Measurements from ENCODE around the gene LRG1. TPM values are rescaled to one million over a fixed set of nuclear protein-coding genes. Genes with fewer than 3 reads are reported as not detected.

The LRG1 gene
- total and polyA plus RNA-seq, 10 of the 15 experiments (the other 5 are each of a cell fraction or from before 2014, with no cell fraction given): 0.29 to 4.7 (median 0.58) TPM

- H3K27me3 ChIP-seq (replicated peaks in 1 of 2; ENCODE audit: control insufficient read depth in 2 of 2, insufficient read depth in 2 of 2, low read length in 1 of 2): no peaks in the 10 kb centered on the region
- no TSS peak for BruUV-seq (replicated peaks)
- H3K4me3 ChIP-seq: no peak overlapping the region
- ATAC-seq: no peak; the same call in 1 of the 3 replicates
- H3K79me2 ChIP-seq (ENCODE audit: control insufficient read depth, insufficient read depth, low read length): no peaks in the 10 kb centered on the region
- H4K20me1 ChIP-seq (ENCODE audit: control insufficient read depth, insufficient read depth): no peaks in the 10 kb centered on the region
- H3K36me3 ChIP-seq (ENCODE audit: control insufficient read depth in 2 of 2, insufficient read depth in 2 of 2, low read length in 1 of 2): no peaks in the 10 kb centered on the region
- H3K4me1 ChIP-seq (ENCODE audit: control insufficient read depth, insufficient read depth, low read length): peaks cover 12% of the 10 kb centered on the region
- WGBS (ENCODE audit: insufficient coverage, insufficient replicate concordance, low lambda C conversion rate, missing lambda C conversion rate): 75% methylated on average over 51 of the region's 77 CpGs
- no peak for DNase-seq (ENCODE audit: low read depth, low spot score)
- CTCF ChIA-PET: no interaction called here
- H3K27ac ChIP-seq (ENCODE audit: control insufficient read depth, insufficient read depth): no peak overlapping the region
- no peak overlapping the region for H3K4me2 ChIP-seq (ENCODE audit: control insufficient read depth, insufficient read depth)
- FAIRE-seq: no peak
- SMC1A ChIA-PET (ENCODE audit: uncharacterized antibody, unreplicated experiment): no interaction called here
- no peak overlapping the region for H3K9ac ChIP-seq (ENCODE audit: control insufficient read depth, insufficient read depth, low read length)
- POLR2A ChIA-PET: no interaction called here
- in situ Hi-C loops (cut with MboI) (no loop called here), intact Hi-C loops (cut with micrococcal nuclease; ENCODE audit: unreplicated experiment) (no loop called here)
- RAD21 ChIA-PET (ENCODE audit: unreplicated experiment): no interaction called here
- H2AFZ ChIP-seq (ENCODE audit: control insufficient read depth, low read depth, low read length): no peak overlapping the region
- H3K9me3 ChIP-seq (replicated peaks; ENCODE audit: control insufficient read depth, insufficient read depth, low read length): peaks cover 2% of the 10 kb centered on the region; the same call in 2 of the 3 replicates
- TF ChIP-seq TCF3 (IDR thresholded peaks at IDR 0.05; ENCODE audit: borderline replicate concordance, insufficient read depth, low read depth, low read length) (0 out of 2 replicates have a peak, but pooled peaks have one; percentile 58), HDAC2 (IDR thresholded peaks at IDR 0.05) (no peak), PAX5 (IDR thresholded peaks at IDR 0.05; ENCODE audit: borderline replicate concordance, low read depth, low read length) (peak; percentile 24; the same call in 1 of the 2 replicates), BHLHE40 (IDR thresholded peaks at IDR 0.05; ENCODE audit: borderline replicate concordance in 1 of 2, low read depth in 2 of 2, low read length in 1 of 2) (peak in 1 of 2 experiments; percentile 50; a peak in 1 of 4 replicates), RCOR1 (conservative IDR thresholded peaks at IDR 0.05; ENCODE audit: low read depth, low read length) (no peak), RUNX3 (IDR thresholded peaks at IDR 0.05; ENCODE audit: low read length) (0 out of 2 replicates have a peak, but pooled peaks have one; percentile 13)
- TF ChIP-seq, protein P1, sequence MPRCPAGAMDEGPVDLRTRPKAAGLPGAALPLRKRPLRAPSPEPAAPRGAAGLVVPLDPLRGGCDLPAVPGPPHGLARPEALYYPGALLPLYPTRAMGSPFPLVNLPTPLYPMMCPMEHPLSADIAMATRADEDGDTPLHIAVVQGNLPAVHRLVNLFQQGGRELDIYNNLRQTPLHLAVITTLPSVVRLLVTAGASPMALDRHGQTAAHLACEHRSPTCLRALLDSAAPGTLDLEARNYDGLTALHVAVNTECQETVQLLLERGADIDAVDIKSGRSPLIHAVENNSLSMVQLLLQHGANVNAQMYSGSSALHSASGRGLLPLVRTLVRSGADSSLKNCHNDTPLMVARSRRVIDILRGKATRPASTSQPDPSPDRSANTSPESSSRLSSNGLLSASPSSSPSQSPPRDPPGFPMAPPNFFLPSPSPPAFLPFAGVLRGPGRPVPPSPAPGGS (IDR thresholded peaks at IDR 0.05; ENCODE audit: borderline replicate concordance, insufficient read depth, low read depth, low read length, poor library complexity, severe bottlenecking): peak; percentile 97
- TF ChIP-seq, protein P2, sequence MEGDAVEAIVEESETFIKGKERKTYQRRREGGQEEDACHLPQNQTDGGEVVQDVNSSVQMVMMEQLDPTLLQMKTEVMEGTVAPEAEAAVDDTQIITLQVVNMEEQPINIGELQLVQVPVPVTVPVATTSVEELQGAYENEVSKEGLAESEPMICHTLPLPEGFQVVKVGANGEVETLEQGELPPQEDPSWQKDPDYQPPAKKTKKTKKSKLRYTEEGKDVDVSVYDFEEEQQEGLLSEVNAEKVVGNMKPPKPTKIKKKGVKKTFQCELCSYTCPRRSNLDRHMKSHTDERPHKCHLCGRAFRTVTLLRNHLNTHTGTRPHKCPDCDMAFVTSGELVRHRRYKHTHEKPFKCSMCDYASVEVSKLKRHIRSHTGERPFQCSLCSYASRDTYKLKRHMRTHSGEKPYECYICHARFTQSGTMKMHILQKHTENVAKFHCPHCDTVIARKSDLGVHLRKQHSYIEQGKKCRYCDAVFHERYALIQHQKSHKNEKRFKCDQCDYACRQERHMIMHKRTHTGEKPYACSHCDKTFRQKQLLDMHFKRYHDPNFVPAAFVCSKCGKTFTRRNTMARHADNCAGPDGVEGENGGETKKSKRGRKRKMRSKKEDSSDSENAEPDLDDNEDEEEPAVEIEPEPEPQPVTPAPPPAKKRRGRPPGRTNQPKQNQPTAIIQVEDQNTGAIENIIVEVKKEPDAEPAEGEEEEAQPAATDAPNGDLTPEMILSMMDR (IDR thresholded peaks at IDR 0.05 in 2 of 3, conservative IDR thresholded peaks at IDR 0.05 in 1 of 3; ENCODE audit: control insufficient read depth in 2 of 3, extremely low read depth in 1 of 3, insufficient read depth in 1 of 3, low read depth in 3 of 3, low read length in 3 of 3): no peak
- TF ChIP-seq, protein P3, sequence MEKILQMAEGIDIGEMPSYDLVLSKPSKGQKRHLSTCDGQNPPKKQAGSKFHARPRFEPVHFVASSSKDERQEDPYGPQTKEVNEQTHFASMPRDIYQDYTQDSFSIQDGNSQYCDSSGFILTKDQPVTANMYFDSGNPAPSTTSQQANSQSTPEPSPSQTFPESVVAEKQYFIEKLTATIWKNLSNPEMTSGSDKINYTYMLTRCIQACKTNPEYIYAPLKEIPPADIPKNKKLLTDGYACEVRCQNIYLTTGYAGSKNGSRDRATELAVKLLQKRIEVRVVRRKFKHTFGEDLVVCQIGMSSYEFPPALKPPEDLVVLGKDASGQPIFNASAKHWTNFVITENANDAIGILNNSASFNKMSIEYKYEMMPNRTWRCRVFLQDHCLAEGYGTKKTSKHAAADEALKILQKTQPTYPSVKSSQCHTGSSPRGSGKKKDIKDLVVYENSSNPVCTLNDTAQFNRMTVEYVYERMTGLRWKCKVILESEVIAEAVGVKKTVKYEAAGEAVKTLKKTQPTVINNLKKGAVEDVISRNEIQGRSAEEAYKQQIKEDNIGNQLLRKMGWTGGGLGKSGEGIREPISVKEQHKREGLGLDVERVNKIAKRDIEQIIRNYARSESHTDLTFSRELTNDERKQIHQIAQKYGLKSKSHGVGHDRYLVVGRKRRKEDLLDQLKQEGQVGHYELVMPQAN (conservative IDR thresholded peaks at IDR 0.05): no peak
- TF ChIP-seq, protein P4, sequence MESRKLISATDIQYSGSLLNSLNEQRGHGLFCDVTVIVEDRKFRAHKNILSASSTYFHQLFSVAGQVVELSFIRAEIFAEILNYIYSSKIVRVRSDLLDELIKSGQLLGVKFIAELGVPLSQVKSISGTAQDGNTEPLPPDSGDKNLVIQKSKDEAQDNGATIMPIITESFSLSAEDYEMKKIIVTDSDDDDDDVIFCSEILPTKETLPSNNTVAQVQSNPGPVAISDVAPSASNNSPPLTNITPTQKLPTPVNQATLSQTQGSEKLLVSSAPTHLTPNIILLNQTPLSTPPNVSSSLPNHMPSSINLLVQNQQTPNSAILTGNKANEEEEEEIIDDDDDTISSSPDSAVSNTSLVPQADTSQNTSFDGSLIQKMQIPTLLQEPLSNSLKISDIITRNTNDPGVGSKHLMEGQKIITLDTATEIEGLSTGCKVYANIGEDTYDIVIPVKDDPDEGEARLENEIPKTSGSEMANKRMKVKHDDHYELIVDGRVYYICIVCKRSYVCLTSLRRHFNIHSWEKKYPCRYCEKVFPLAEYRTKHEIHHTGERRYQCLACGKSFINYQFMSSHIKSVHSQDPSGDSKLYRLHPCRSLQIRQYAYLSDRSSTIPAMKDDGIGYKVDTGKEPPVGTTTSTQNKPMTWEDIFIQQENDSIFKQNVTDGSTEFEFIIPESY (IDR thresholded peaks at IDR 0.05): no peak
These were observed 3.3 kb upstream of the LRG1 start for GRCh38 chr19:4542896-4543841.
